GM12864 (cell line): ENCODE data around the gene RNF130.

Experiments
- DNase-seq: peaks from one replicate; pipeline ENCODE4 v3.0.0-alpha.2; 2011; ENCODE audit warnings: low read depth
- H3K4me3 ChIP-seq: 2 replicates; pipeline ENCODE4 v1.5.1; 2011; ENCODE audit warnings: mild to moderate bottlenecking, low read depth, low read length, control low read depth
- TF ChIP-seq, protein P1 (sequence below): IDR thresholded peaks from 2 replicates; pipeline ENCODE4 v1.5.1; 2011; ENCODE audit warnings: low read depth, mild to moderate bottlenecking, moderate library complexity, low read length, control low read depth, inconsistent platforms; ENCODE audit errors: missing control alignments

RNF130 gene

DNA sequence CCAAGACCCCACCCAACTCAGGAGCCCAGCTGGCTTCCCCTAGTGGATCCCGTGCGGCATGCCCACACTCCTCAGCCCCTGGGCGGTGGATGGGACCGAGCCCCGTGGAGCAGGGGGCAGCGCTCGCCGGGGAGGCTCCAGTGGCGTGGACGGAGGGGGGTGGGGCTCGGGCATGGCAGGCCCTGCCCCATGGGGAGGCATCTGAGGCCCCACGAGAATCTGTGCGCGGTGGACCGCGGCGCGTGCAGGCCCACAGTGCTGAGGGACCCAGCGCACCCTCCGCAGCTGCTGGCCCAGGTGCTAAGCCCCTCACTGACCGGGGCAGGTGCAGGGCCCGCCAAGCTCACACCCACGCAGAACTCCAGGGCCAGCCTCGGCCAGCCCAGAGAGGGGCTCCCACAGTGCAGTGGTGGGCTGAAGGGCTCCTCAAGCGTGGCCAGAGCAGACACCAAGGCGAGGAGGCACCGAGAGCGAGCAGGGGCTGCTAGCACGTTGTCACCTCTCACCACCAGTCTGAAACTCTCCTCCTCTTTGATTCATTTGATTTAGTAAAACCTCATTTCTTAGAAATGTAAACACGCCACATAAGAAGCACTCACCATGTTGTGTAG is 25.6 kb downstream of the RNF130 start:
- TF ChIP-seq, protein P1, sequence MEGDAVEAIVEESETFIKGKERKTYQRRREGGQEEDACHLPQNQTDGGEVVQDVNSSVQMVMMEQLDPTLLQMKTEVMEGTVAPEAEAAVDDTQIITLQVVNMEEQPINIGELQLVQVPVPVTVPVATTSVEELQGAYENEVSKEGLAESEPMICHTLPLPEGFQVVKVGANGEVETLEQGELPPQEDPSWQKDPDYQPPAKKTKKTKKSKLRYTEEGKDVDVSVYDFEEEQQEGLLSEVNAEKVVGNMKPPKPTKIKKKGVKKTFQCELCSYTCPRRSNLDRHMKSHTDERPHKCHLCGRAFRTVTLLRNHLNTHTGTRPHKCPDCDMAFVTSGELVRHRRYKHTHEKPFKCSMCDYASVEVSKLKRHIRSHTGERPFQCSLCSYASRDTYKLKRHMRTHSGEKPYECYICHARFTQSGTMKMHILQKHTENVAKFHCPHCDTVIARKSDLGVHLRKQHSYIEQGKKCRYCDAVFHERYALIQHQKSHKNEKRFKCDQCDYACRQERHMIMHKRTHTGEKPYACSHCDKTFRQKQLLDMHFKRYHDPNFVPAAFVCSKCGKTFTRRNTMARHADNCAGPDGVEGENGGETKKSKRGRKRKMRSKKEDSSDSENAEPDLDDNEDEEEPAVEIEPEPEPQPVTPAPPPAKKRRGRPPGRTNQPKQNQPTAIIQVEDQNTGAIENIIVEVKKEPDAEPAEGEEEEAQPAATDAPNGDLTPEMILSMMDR, result no peak
- DNase-seq, result no peak
- H3K4me3 ChIP-seq, result no peak overlapping the region

DNA sequence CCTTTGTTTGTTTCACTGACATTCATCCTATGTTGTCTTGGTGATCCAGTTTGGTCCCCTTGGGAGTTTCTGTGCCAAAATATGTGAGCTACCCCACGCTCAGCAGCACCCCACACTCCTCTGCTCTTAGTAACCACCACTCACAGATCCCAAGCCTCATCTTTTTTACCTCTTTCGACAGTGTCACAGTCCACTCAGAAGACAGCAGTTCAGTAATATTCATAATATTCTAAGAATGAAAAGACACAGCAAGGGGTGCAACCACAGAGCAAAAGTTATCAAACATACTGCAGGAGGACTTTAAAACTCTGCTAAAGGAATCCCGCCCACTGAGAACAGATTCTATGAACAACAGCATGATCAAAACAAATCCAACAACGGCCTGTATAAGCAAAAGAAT is 28.2 kb downstream of the RNF130 start:
- no peak overlapping the region for H3K4me3 ChIP-seq
- DNase-seq, result no peak
- TF ChIP-seq, protein P1, result no peak

DNA sequence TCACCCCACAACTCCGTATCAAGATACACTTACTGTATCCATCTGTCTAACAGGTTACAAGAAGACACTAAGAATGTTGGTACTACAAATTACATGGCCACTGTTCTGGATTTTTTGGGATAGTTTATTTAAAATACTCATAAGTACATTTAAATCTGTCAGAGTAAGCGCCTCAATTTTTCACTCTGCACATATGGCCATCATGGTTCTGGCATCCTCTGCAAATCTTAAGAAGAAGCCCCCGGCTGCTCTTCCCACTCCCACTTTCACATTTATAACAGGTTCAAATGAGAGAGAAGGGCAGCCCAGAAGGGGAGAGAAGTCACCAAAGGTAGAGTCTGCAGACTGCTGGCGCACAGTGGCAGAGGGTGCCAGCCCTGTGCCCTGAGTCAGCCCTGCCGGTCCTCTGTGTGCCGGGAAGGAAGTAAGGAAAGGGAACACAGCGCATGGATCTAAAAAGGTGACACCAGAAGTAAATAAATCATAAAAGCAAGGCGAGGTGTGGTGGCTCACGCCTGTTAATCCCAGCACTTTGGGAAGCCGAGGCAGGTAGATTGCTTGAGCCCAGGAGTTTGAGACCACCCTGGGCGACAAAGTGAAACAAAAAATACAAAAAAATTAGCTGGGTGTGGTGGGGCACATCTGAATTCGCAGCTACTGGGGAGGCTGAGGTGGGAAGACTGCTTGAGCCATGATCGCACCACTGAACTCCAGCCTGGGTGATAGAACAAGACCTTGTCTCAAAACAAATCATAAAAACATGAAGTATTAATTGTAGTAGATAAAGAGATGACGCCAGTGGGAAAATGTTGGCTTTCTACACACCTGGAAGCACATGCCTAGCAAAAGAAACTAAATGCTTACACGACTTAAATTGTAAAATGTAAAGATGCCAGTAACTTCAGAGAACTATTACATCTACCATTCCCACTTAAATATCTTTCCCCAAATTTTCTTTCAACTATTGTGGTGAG is 30.0 kb downstream of the RNF130 start:
- no peak overlapping the region for H3K4me3 ChIP-seq
- TF ChIP-seq, protein P1, result no peak
- DNase-seq, result no peak

DNA sequence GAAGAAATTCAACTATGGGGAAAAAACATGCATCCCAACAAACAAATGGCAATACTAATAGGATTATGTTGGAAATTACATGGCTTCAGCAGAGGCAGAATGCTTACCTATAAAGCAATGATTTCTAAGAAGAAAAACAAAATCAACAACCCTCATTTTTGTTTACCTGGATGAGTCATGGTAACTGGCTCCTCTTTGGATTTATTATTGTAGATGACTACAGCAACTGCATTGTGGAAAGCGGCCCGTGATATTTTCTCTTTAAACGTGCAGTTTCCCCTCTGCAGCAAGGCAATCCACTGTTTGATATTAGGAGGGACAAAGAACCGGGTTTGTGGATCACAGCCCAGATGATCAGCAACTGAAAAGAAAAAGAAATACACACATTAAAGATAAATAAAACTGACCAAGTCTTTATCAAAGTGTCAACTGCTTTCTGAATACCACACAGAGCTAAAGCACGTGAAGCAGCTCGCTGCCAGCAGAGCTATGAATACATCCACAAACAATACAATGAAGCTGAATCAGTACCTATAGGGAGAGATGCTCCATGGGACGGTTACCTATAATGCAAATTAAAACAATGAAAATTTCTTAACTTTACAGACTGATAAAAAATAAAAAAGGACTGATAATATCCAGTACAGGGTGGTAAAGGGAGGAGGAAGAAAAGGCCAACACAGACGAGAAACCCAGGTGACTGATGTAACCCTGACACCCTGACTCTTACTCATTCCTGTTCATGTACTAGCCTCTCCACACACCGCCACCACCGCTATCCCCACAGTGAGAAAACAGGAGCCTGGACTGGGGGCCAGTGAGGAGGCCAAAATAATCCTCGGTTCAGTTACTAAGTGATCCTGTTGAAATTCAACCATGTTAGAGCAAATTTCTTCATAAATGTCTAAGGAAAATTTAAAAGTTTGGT is 31.0 kb downstream of the RNF130 start:
- TF ChIP-seq, protein P1, result no peak
- H3K4me3 ChIP-seq, result no peak overlapping the region
- no peak for DNase-seq

DNA sequence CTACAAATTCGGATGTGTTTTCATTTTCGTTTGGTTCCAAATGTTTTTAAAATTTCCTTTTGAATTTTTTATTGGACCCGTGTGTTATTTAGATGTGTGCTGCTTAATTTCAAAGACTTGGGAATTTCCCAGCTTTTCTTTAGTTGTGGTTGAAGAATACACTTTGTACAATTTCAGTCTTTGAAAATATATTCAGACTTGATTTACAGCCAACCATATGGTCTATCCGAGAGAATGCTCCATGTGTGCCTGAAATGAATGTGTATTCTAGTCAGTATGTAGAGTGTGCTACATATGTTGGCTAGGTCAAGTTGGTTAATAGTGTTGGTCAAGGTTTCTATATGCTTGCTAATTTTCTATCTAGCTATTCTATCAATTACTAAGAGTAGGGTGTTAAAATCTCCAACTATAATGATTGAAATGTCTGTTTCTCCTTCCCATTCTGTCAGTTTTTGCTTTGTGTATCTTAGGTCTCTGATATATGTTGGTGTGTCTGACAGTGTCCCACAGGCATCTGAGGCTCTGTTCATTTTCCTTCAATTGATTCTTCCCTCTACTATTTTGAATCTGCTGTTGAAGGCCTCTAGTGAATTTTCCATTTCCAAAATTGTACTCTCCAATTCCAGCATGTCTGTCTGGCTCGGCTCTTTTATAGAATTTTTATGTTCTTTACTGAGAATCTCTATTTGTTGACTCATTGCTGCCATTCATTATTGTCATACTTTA is 36.2 kb downstream of the RNF130 start:
- DNase-seq, result no peak
- TF ChIP-seq, protein P1, result no peak
- H3K4me3 ChIP-seq, result no peak overlapping the region

DNA sequence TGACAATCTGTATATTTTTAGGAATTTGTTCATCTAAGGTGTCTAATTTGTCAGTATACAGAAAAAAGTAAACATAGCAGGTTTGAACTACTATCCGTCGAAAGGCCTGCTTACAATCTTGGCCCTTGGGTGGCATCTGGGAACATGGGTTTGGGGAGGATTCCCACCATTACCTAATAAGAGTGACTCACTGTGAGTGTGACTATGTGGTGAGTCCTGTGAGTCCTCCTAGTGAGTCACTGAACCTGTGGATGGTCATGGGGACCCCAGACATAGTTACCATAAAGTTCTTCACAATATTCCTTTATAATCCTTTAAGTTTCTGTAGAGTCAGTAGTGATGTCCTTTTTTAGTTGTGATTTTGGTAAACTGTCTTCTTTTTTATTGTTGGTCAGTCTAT is 37.0 kb downstream of the RNF130 start:
- no peak overlapping the region for H3K4me3 ChIP-seq
- TF ChIP-seq, protein P1, result no peak
- no peak for DNase-seq
